Pancreas (tissue), 10 donors: ENCODE results near the gene TOP3B. TPM values are rescaled to one million over a fixed set of nuclear protein-coding genes. Genes with fewer than 3 reads are reported as not detected.

Source experiments
- ATAC-seq, 4 donors: fragments of 200-7000 bp; cut with Tn5 transposase; one replicate each; pipeline versions ENCODE4 v1.8.0 to v1.9.1; 2020; ENCODE audit warnings: mild to moderate bottlenecking in 4 of 4, moderate library complexity in 4 of 4
- DNase-seq, 6 donors: peaks; one replicate each; pipeline ENCODE4 v3.0.0-alpha.2; 2020
- FAIRE-seq: peaks from 2 replicates; lab custom pipeline; 2012; peaks lifted over from hg19 to GRCh38; lab: Jason Lieb, UNC
- H3K27ac ChIP-seq, 4 donors: fragments of 200-600 bp; sonication (generic); 1 replicate in 3 of 4; 2 replicates in 1 of 4; pipeline versions ENCODE4 v1.5.0 to v1.8.0; 2020
- H3K27me3 ChIP-seq, 4 donors: fragments of 200-600 bp; one replicate each; pipeline ENCODE4 v1.8.0; 2021
- H3K36me3 ChIP-seq, 3 donors: fragments of 200-600 bp; sonication (generic) in 1 of 3; one replicate each; pipeline versions ENCODE4 v1.5.0 to v1.8.0; 2020 to 2021
- H3K4me1 ChIP-seq, 3 donors: fragments of 200-600 bp; one replicate each; pipeline ENCODE4 v1.8.0; 2021
- H3K4me3 ChIP-seq, 4 donors: fragments of 200-600 bp; sonication (generic) in 2 of 4; one replicate each; pipeline versions ENCODE4 v1.5.0 to v1.8.0; 2020 to 2021
- H3K9me3 ChIP-seq, 4 donors: fragments of 200-600 bp; one replicate each; pipeline ENCODE4 v1.8.0; 2021
- WGBS, 2 donors: extraction: QIAGEN DNeasy Blood & Tissue Kit; methylation state at CpG; one replicate each; pipeline ENCODE4 v1.1.7; 2013; 5-methylcytosine and 5-hydroxymethylcytosine counted together
- intact Hi-C, 3 donors: fragments of 100-400 bp; cut with DNase I; formaldehyde crosslinking; loops; one replicate each; pipeline versions ENCODE4 v1.11.1 to v1.14.2; 2022
- polyA plus RNA-seq, 2 donors: library from polyadenylated mRNA; stranded (reverse); fragments of 200-250 nt; gene quantifications; one replicate each; pipeline ENCODE4 v1.2.3, GENCODE V29; 2013
- total RNA-seq, 6 donors: library from RNA; stranded (reverse); fragmentation: NEBNext Ultra II Directional in 4 of 6; extraction: Animal tissue kit (Norgen Biotek cat#: 25700) in 4 of 6; gene quantifications; one replicate each; pipeline versions ENCODE4 v1.2.1 to v1.2.4, GENCODE V29; 2021 to 2023
- TF ChIP-seq, protein P1 (sequence below), 4 donors: fragments of 200-600 bp; sonication (generic) in 3 of 4; IDR thresholded peaks; one replicate each; pipeline versions ENCODE4 v1.5.0 to v1.8.0; 2021; ENCODE audit warnings: antibody characterized with exemption in 4 of 4
- donor health status: healthy with polysubstance abuse.
- donor health status: DM: no; HTN: no; CAD: no; lungs with moderate emphysema.
- donor health status: DM: no; HTN: no; CAD: no.
- donor health status: control.
- donor health status: control.
- donor health status: Bipolar disorder and iron deficiency.
- donor health status: DM: yes; HTN: yes; CAD: no.
- donor health status: DM: no; HTN: no; CAD: no.
- donor health status: DM: no; HTN: no; CAD: no.
- donor health status: DM: yes; HTN: yes; CAD: no.

The TOP3B gene
- total and polyA plus RNA-seq, 8 donors = 6.7 to 20.5 (median 11.3) TPM

DNA sequence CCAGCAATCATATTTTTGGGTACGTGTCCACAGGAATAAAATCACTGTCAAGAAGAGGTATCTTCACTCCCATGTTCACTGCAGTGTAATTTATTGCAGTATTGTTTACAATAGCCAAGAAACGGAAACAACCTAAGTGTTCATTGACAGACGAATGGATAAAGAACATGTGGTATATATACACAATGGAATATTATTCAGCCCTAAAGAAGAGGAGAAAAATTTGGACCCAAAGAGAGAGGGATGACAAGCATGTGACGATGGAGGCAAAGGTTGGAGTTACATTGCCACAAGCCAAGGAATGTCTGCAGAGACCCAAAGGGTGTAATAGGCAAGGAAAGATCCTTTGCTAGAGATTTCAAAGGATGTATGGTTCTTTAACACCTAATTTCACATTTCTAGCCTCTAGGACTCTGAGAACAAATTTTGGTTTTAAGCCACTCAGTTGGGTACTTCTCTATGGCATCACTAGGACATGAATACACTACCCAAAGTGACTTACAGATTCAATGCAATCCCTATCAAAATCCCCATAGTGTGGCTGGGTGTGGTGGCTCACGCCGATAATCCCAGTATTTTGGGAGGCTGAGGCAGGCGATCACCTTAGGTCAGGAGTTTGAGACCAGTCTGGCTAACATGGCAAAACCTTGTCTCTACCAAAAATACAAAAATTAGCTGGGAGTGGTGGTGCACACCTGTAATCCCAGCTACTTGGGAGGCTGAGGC lies 31.1 kb upstream of the TOP3B start:
- no peaks in the 10 kb centered on the region for H3K36me3 ChIP-seq
- TF ChIP-seq, protein P1, sequence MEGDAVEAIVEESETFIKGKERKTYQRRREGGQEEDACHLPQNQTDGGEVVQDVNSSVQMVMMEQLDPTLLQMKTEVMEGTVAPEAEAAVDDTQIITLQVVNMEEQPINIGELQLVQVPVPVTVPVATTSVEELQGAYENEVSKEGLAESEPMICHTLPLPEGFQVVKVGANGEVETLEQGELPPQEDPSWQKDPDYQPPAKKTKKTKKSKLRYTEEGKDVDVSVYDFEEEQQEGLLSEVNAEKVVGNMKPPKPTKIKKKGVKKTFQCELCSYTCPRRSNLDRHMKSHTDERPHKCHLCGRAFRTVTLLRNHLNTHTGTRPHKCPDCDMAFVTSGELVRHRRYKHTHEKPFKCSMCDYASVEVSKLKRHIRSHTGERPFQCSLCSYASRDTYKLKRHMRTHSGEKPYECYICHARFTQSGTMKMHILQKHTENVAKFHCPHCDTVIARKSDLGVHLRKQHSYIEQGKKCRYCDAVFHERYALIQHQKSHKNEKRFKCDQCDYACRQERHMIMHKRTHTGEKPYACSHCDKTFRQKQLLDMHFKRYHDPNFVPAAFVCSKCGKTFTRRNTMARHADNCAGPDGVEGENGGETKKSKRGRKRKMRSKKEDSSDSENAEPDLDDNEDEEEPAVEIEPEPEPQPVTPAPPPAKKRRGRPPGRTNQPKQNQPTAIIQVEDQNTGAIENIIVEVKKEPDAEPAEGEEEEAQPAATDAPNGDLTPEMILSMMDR (IDR thresholded peaks at IDR 0.05) = no peak
- H3K9me3 ChIP-seq = no peaks in the 10 kb centered on the region
- no peak for ATAC-seq
- H3K27me3 ChIP-seq = no peaks in the 10 kb centered on the region
- intact Hi-C loops = no loop called here
- DNase-seq = no peak
- no peak overlapping the region for H3K4me3 ChIP-seq
- no peak overlapping the region for H3K27ac ChIP-seq
- FAIRE-seq = no peak
- 86 to 89% methylated on average over 7 of the region's 7 CpGs for WGBS, 2 donors
- H3K4me1 ChIP-seq = no peaks in the 10 kb centered on the region

- H3K36me3 ChIP-seq = no peaks in the 10 kb centered on the region
- DNase-seq (no peak), ATAC-seq (no peak), FAIRE-seq (no peak)
- H3K9me3 ChIP-seq = no peaks in the 10 kb centered on the region
- intact Hi-C loops = no loop called here
- TF ChIP-seq, protein P1 (IDR thresholded peaks at IDR 0.05) = no peak
- 39 to 51% methylated on average over 1 of the region's 1 CpG for WGBS, 2 donors
- no peaks in the 10 kb centered on the region for H3K27me3 ChIP-seq
- H3K27ac ChIP-seq = no peak overlapping the region
- H3K4me3 ChIP-seq = no peak overlapping the region
- no peaks in the 10 kb centered on the region for H3K4me1 ChIP-seq
Measured at GRCh38 chr22:22011964-22012363, 29.4 kb upstream of the TOP3B start.

GRCh38 chr22:22010358-22010757 lies 27.8 kb upstream of the TOP3B start:
- no peak for FAIRE-seq
- ATAC-seq = no peak
- no peak for DNase-seq
- Histone ChIP-seq H3K9me3 (no peaks in the 10 kb centered on the region), H3K4me3 (no peak overlapping the region), H3K27ac (no peak overlapping the region), H3K4me1 (no peaks in the 10 kb centered on the region), H3K27me3 (no peaks in the 10 kb centered on the region), H3K36me3 (no peaks in the 10 kb centered on the region)
- intact Hi-C loops = no loop called here
- TF ChIP-seq, protein P1 (IDR thresholded peaks at IDR 0.05) = no peak
- 47 to 51% methylated on average over 2 of the region's 2 CpGs for whole genome bisulfite sequencing, 2 donors

DNA sequence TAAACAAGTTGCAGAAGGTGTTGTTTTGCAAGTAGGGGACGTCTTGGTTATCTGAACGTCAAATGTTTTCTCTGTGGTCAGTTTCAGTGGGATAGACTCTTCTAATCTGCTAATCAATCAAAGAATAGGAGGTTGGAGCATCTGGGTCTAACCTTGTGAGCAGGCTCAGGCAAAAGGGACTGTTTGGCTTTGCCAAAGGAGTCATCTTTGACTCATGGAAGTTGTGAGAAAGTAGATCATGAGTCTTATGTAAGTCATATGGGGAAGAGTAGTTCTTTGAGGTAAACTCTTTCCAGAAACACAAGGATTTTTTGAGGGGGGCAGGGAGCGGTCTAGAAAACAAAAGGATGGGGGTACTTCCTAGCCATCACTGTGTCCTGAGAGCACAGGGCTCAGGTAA lies 27.1 kb upstream of the TOP3B start:
- Histone ChIP-seq H3K4me1 (no peaks in the 10 kb centered on the region), H3K9me3 (no peaks in the 10 kb centered on the region), H3K27me3 (no peaks in the 10 kb centered on the region), H3K4me3 (no peak overlapping the region), H3K36me3 (no peaks in the 10 kb centered on the region), H3K27ac (no peak overlapping the region)
- TF ChIP-seq, protein P1 (IDR thresholded peaks at IDR 0.05) = no peak
- WGBS, 2 donors = 46 to 53% methylated on average over 3 of the region's 3 CpGs
- DNase-seq (no peak), FAIRE-seq (no peak), ATAC-seq (no peak)
- intact Hi-C loops = no loop called here

DNA sequence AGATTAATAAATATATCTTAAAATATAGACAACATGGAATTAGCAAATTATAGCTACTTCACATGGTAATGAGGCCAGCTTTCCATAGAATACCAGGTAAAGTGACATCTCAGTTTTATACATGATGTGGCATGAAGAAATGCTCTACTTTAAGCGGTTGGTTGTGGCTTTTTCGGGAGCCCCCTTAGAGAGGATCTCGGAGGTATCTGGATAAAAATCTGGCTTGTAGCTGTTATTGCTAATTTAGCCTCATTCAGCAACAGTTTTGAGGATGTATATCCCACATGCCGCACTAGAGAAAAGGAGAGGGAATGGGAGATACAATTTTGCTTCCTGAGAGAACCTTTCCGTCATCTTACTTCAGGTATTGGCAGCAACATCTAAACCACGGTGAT lies 24.0 kb upstream of the TOP3B start:
- FAIRE-seq = no peak
- no peaks in the 10 kb centered on the region for H3K9me3 ChIP-seq
- no peak for ATAC-seq
- DNase-seq = no peak
- TF ChIP-seq, protein P1 (IDR thresholded peaks at IDR 0.05) = no peak
- no peaks in the 10 kb centered on the region for H3K27me3 ChIP-seq
- H3K4me1 ChIP-seq = no peaks in the 10 kb centered on the region
- intact Hi-C loops = no loop called here
- H3K36me3 ChIP-seq = no peaks in the 10 kb centered on the region
- H3K27ac ChIP-seq = no peak overlapping the region
- WGBS, 2 donors = 87 to 92% methylated on average over 6 of the region's 6 CpGs
- no peak overlapping the region for H3K4me3 ChIP-seq
